Right ventricle myocardium inferior (tissue), 1 donor: ENCODE results near the gene TRIM65. TPM values are rescaled to one million over a fixed set of nuclear protein-coding genes. Genes with fewer than 3 reads are reported as not detected.
"Not testable (repeated sequence)": the region's sequence is repeated elsewhere in the genome, so short reads cannot be mapped to it uniquely, and the experiment has no call there.

Experiments used
- ATAC-seq: fragments of 200-7000 bp; cut with Tn5 transposase; one replicate; pipeline ENCODE4 v1.9.1; 2020; ENCODE audit warnings: mild to moderate bottlenecking, moderate library complexity
- DNase-seq: peaks from one replicate; pipeline ENCODE4 v3.0.0; 2021; ENCODE audit errors: missing footprints
- intact Hi-C: fragments of 100-400 bp; cut with DNase I; formaldehyde crosslinking; loops from one replicate; pipeline ENCODE4 v1.11.0; 2022
- total RNA-seq: library from RNA; stranded (reverse); fragmentation: NEBNext Ultra II Directional; extraction: Animal tissue kit (Norgen Biotek cat#: 25700); gene quantifications from one replicate; pipeline ENCODE4 v1.2.1, GENCODE V29; 2021
- donor health status: DM: no; HTN: yes; CAD: no; lungs with severe emphysema.

TRIM65 gene
- total RNA-seq, 1 donor from 2014 or later: 11.3 TPM

DNA sequence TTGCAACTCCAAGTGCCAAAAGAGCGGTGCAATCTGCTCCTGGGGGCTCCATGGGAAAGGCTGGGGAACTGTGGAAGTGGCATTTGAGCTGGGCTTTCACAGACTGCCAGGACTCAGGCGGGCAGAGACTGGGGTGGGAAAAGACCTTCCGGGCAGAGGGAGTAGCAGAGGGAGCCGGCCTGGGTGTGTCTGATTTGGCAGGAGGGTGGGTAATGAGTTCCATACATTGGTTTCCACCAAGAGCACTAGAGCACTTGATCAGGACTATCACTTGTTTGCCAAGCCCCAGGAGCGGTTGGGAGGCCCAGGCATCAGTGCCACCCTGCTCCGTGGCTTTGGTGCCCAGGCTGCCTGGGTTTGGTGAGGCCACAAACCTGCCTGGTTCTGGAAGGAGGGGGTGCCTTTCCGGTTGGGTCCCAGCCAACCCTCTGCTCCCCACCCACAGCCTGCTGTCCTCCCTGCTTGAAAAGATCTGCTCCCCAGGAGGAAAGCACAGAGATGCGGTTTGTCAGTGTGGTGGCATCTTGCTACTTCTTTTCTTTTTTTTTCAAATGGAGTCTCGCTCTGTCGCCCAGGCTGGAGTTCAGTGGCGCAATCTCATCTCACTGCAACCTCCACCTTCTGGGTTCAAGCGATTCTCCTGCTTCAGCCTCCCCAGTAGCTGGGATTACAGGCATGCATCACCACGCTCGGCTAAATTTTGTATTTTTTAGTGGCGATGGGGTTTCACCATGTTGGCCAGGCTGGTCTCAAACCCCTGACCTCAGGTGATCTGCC, 14.9 kb downstream of the TRIM65 start:
- intact Hi-C loops: loop anchor here (1.0 kb wide), 1 partner anchor 12 kb away; no protein-coding TSS in a partner anchor
- no peak for ATAC-seq
- no peak for DNase-seq

DNA sequence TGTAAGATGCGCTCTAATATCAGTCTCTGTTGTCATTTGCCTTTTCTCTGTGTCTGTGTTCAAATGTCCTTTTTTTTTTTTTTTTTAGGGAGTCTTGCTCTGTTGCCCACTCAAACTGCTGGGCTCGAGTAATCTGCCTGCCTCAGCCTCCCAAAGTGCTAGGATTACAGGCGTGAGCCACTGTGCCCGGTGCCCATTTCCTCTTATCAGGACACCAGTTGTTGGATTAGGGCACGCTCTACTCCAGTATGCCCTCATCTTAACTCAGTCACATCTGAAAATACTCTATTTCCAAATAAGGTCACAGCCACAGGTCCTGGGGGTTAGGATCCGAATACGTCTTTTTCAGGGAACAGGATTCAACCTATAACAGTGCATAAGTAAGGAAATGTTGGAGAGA, 16.5 kb downstream of the TRIM65 start:
- ATAC-seq (no peak), DNase-seq (no peak)
- intact Hi-C loops: no loop called here

DNA sequence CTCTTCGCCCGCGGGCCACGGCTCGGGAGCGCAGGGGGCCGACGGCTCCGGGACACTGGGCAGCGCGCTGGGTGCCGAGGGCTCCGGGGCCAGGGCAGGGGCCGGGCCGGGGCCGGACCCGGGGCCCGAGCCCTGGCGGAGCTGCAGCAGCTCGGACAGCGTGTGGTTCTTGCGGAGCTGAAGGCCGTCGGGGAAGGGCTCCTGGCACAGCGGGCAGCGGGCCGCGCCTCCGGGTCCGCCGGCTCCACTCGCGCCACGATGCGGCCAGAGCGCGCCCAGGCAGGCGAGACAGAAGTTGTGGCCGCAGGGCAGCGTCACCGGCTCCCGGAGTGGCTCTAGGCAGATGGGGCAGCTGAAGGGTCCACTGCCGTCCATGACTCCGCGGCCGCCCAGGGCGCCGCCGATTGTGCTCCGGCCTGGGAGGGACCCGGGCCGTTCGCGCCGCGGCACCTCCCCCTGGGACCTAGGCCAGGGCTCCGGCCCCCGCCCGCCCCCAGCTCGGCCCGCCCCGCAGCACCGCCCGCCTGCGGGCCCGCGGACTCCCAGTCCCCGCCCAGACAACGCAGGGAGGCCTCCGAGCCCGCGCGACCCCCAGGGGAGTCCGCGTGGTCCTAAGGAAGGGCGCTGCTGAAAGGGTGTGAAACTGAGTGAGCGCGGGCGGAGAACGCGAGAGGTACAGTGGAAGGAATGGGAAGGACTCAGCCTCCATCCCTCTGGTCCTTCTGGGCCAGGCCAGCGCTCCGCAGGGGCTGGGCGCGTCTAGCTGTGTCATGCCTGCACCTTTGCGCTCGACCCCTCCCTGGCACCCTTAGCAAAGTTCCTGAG, 18.4 kb downstream of the TRIM65 start, which contains the start of gene TRIM47:
Gene TRIM47 (minus strand): TSS at position 408 of the 825 bp plus-strand sequence. CDS start 33 bp downstream, at position 375.
- intact Hi-C loops: loop anchor here (5.0 kb wide), 1 partner anchor 101 kb away; a partner anchor contains a TSS
- DNase-seq: peak; percentile 84
- peak; percentile 68 for ATAC-seq

DNA sequence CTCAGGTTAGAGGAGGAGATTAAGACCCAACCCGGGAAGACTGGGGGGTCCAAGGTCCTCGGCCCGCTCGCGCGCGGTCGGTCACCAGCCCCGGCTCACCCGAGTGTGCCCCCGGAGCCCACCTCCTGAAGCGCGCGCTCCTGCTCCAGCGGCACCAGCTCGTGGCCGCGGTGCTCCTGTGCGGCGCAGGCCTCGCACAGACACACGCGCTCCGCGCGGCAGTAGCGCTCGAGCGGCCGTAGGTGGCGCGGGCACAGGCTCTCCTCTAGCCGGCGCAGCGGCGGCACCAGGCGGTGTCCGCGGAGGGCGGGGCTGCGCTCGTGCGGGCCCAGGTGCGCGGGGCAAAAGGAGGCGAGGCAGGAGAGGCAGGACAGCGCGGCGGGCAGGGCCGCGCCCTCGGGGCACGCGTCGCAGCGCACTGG, 19.0 kb downstream of the TRIM65 start:
- ATAC-seq (peak; percentile 68), DNase-seq (peak; percentile 88)
- intact Hi-C loops: loop anchor here (2.0 to 5.0 kb wide), 2 partner anchors 19 to 100 kb away; partner anchors contain the start of gene TRIM65

DNA sequence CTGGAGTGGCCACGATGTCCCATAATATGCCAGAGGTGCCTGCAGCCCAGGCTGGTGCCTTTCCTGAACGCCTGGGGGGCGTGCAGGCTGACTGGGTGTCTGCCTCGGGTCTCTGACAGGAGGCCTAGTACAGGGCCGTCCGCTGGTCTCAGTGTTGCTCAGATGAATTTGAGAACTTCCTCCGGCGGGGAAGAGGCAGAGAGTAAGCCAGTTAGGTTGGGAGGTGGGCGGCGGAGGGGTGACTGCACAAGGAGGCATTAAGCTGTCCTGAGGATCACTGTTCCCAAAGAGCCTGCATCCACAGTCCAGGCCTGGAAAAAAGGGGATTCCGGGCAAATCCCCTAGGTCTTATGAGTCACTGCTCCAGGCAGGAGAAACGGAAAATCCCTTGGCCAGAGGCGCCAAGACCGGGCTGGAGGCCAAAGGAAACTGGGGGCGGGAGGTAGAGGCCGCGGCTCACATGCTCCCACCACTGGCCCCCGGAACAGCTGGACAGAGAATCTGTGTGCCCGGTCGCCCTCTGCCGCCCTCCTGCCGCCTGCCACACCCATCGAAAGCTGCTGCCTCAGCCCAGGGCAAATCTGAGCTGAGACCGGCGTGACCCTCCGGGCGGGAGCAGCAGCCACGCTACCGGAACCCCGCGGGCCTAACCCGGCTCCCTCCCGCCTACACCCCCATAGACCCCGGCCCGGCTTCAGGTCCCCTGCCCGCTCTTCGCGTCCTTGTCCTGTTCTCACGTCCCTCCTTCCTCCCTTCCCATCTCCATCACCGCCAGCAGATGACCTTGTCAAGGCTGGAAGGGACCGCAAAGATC, 19.6 kb downstream of the TRIM65 start:
- DNase-seq (peak; percentile 94), ATAC-seq (peak; percentile 66)
- intact Hi-C loops: loop anchor here (2.0 to 5.0 kb wide), 2 partner anchors 20 to 100 kb away; partner anchors contain the start of gene TRIM65

DNA sequence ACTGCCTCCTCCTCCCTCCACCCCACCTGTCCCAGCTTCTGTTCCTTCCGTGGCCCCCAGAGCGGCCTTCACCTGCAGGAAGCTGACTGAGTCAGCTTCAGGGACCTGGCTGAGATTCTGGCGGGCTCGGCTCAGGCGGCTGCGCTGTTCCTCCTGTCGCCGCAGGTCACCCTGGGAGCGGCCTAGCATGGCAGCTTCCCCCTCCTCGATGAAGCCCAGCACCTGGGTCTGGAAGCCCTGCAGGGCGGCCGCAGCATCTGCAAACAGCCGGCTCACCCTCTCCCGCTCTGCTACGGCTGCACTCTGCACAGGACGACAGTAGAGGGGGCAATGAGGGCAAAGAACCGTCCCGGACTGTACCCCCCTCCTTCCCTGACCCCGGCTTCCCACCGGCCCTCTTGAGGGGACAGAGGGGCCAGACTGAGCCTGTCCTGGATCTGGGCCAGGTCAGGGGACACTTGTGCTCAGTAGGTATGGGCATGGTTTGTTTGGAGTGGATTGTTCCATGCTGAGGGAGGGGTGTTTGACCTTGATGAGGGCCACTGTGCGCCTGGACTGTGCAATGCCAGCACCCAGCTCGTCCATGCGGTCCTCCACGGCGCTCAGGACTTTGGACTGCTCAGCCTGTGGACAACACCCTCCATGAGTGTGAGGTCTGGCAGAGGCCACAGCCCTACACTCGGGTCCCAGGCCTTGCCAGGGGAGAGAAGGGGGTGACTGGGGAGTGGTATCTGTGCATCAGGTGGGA, 20.4 kb downstream of the TRIM65 start:
- intact Hi-C loops: loop anchor here (2.0 to 5.0 kb wide), 2 partner anchors 20 to 99 kb away; partner anchors contain the start of gene TRIM65
- peak; percentile 77 for DNase-seq
- ATAC-seq: peak; percentile 4

DNA sequence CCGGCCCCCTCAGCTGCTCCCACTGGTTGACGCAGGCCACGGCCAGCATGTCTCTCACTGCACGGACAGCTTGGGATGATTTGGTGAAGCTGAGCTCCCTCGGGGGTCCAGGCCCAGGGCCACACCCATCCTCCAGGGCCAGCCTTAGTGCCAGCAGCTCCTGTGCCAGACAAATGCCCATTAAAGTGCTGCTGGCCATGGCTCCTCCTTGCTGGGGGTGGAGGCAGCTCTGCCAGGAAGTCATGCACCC, 20.9 kb downstream of the TRIM65 start:
- intact Hi-C loops: loop anchor here (2.0 to 5.0 kb wide), 2 partner anchors 21 to 99 kb away; partner anchors contain the start of gene TRIM65
- ATAC-seq: no peak

DNA sequence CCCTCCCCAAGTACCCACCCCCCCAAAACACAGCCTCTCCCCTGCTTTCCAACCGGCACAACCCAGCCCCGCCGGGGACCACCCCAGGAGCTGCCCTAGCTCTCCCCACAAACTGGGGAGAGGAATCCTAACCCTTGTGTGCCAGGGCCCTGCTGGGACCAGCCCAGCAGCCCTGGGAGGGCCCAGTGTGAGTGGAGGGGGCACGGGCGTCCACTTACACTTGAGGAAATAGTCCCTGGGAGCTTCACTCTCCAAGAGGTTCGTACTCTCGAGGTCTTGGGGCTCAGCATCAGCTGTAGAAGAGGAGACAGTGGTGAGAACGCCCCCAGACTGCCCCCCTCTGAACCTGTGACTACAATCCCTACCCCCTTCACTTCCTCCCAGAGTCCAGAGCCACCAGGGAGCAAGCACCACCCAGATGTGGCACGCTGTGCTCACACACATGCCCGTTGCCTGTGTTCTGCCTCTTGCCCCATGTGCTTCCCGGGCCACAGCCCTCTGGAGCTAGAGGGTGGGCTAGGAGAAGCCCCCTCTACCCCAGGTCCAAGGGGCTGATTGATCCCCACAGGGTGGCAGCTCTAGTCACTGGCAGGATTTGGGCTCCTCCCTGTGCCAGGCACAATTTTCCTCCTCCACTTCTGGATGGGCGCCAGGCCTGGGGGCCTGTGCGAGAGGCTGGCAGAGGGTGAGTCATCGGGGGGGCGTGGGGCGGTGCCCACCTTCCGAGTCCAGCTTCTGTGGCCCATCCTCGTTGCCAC, 21.4 kb downstream of the TRIM65 start:
- DNase-seq (no peak), ATAC-seq (no peak)
- intact Hi-C loops: loop anchor here (5.0 kb wide), 1 partner anchor 98 kb away; a partner anchor contains a TSS

More for the DNA sequence above, 20.9 kb downstream of the TRIM65 start:
- DNase-seq: no peak

DNA sequence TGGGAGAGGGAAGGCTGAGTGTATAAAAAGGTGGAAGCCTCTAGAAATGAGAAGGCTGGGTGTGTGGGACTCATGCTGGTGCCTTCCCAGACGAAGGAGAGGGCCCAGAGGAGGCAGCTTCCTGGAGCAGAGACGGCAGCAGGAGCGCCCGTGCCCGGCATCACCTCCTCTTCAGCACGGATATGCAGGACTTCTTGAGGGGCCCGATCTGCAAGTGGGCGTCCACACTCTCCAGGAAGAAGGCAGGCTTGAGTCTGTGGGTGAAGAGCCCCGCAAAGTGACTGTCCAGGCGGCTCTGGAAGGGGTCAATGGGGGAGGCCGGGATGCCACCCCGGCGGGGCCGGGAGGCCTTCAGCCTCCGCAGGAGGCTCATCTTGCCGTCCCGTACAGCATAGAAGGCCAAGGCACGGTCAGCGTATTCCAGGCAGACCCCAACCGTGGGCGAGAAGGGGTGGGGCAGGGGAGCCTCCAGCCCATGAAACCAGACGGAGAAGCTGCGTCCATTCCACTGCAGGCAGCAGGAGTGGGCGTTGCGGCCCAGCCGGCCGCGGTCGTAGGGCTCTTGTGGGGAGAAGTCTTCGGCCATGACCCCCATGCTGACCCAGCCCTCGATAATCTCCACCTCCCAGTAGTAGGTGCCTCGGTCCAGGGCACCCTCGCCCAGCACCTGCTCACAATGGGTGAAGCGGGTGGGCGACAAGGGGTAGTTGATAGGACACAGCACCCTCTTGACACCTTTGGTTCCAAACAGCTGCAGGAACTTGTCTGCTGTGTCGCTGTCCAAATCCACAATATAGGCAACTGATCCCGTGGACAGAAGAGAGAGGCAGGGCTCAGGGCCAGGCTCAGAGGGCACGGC, 22.2 kb downstream of the TRIM65 start:
- ATAC-seq (no peak), DNase-seq (no peak)
- intact Hi-C loops: loop anchor here (5.0 kb wide), 1 partner anchor 97 kb away; a partner anchor contains a TSS

DNA sequence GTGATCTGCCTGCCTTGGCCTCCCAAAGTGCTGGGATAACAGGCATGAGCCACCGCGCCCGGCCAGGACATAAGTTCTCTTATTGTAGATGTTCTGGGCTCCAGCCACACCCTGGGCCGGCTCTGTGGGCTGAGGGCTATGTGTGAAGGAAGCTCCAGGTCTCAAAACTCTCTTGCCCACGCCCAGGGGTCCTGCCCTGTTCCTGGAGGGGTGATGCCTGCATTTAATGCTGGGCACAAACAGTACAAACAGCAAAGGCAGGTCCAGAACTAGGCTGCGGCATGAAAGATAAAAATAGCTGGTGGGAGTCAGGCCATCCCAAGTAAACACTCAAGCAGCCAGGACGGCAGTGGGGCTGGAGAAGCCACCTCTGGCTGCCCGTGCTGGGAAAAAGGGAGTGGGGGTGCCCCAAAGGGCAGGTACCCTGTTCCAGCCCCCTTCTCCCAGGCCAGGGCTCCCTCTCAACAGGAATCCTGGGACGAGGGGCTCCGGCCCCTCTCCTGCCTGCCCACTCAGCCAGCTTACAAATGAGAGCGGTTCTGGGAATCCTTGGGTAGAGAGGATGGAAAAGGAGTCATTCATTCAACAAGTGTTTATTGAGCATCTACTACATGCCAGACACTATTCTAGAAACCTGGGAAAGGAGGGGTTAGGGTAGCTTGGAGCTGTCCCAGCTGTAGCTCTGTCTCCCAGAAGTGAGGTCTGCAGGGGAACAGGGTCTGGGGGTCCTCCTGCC, 23.0 kb downstream of the TRIM65 start:
- no peak for DNase-seq
- ATAC-seq: no peak
- intact Hi-C loops: no loop called here

DNA sequence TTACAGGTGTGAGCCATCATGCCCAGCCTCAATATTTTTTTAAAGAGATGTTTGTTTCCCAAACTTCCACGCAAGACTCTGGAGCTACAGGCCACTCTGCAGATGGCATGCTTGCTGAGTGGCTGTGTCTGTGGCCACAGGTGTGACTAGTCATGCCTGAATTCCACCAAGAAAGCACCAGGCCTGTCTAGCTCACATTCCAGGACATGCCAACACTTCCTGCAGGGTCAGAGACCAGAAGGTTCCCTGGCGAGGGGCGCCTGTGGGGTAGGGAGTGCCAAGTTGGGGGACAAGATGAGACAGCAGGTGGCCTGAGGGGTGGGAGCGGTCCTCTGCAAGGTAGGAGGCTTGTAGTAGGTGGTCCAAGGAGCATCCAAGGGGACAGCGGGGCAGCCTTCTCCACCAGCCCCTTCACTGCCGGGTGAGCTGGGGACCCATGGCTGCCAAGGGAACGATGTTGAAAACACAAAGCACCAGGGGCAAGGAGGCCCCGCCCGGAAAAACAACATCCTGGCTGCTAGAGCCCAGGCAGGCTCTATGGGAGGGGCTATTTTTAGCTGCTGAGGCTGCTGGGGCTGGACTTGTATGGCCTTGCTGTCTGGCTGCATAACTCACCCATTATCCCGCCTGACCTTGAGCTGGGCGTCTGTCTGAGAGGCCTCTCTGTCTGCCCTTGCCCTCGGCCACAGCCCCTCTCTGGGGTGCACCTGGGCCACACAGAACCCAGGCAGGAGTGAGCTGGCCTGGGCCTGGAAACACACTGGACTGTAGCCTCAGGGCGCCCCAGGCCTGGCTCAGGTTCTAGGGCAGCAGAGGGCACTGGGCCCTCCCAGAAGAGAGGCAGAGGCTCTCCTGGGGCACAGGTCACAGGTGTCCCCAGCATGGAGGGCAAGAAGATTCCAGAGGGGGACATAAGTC, 24.1 kb downstream of the TRIM65 start:
- ATAC-seq (peak; percentile 62), DNase-seq (peak; percentile 88)
- intact Hi-C loops: loop anchor here (1.0 kb wide), 1 partner anchor 17 kb away; the partner anchor contains the start of gene WBP2

DNA sequence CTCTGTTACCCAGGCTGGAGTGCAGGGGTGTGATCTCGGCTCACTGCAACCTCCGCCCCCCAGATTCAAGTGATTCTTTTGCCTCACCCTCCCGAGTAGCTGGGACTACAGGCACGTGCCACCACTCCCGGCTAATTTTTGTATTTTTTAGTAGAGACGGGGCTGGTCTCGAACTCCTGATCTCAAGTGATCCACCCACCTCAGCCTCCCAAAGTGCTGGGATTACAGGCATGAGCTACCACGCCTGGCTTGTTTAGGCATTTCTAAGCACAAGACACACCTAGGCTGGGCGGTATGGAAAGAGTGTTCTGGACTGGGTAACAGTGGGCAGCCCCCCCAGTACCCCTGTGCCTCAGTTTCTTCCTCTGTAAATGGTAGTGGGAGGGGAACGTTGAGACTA, 26.5 kb downstream of the TRIM65 start:
- ATAC-seq, intact Hi-C loops, DNase-seq: not testable (repeated sequence)

DNA sequence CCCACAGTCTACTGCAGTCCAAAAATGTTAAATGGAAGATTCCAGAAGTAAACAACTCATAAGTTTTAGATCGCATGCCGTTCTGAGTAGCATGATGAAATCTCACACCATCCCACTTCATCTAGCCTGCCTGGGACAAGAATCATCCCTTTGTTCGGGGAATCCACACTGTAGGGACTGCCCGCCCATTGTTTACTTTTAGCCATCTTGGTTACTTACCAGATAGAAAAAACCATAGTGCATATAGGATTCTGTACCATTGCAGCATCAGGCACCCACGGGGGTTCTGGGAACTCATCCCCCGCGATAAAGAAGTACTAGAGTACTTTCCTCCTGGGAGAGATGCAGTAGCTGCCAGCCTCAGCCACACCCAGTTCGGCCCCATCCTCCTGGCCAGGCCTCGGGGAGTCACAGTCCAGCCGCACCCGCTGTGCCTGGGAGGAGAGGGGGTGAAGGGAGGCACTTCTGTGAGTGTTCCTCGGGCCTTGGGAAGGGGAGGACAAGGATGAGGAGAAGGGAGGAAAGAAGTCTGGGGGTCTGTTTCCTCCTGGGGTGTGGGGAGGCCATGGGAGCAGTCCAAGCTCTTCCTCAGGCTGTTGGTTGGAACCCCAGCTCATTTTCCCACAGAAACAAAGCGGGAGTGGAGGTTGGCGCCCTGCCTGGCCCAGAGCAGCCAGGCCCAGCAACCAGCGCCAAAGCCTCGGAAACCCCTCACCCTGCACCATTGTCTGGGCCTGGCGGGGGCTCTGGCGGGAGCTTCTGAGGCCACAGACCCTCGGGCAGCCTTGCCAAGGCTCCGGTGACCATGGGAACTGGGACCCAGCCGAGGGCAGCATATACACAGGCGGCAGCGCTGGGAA, 27.2 kb downstream of the TRIM65 start:
- peak; percentile 69 for ATAC-seq
- intact Hi-C loops: no loop called here
- peak; percentile 85 for DNase-seq
